Superior temporal gyrus (tissue), 1 donor: ENCODE data around the gene CABP7.

Source experiments
- DNase-seq: peaks from one replicate; pipeline ENCODE4 v3.0.0-alpha.2; 2016; ENCODE audit errors: extremely low spot score

Gene CABP7

DNA sequence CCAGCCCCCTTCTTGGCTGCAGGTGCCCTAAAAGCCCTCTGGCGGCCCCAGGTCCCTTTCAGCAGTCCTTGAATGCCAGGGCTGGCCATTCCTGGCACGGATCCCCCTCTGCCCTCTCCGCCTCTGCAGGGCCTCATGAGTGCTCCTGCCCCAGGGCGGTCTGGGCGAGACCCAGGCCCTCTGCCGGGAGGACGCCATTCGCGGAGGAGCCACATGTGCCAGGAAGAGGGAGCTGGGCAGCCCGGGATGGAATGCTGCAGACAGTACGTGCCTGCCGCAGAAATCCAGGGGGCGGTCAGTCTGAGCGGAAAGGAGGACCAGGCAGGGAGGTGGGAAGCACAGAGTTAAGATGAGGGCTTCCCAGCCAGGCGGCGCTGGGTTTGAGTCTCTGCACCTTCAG lies 2.8 kb downstream of the CABP7 start:
- no peak for DNase-seq

DNA sequence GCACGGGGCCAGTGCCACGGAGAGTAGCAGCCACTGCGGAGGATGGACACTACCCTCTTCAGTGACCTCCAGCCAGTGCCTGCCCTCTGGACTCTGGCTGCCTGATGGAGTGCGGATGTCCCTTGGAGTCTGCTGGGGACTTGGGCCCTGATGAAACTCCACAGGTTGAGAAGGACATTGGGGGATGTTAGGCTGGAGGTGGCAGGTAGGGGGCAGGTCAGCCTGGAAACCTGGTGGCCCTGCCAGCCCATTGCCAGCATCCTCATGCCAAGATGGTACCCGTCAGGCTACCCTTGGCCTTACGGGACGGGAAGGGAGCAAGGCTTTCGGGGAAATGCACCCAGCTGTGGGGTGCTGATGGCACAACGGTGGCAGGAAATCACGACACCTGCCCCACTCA lies 4.0 kb downstream of the CABP7 start:
- DNase-seq = no peak

DNA sequence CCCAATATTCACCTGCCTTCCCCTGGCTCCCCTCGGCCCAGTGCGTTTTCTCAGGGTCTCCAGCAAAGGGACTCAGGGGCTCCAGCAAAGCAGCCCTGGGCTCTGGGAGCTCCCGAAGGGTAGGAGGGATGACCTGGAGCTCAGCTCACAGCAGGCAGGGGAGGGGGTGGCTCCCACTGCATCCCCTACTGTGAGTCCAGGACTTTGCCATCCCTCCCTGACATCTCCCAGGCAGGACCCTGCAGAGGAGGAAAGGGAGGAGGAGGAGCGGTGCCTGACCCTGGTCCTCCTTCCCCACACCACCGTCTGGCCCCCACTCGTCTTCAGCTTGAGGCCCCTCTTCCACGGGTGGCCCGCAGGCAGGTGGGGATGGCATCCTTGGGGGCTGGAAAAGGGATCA lies 5.0 kb downstream of the CABP7 start:
- DNase-seq = no peak

DNA sequence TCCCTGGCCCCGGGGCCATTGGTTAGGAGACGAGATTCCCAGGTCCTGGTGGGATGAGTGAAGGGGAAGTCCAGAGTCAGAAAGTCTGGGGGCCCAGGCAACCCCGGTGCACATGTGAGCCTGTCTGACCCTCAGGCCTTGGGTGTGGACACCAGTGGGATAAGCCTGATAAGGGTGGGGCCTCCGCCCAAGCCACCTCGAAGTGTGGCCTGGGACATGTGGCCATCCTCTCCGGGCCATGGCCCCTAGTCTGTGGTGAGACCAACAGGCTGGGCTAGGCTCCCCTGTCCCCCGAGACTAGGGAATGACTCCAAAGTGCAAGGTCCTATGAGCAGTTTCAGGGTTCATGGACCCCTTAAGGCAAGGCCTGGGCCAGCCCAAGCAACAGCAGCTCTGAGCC lies 6.3 kb downstream of the CABP7 start:
- no peak for DNase-seq

DNA sequence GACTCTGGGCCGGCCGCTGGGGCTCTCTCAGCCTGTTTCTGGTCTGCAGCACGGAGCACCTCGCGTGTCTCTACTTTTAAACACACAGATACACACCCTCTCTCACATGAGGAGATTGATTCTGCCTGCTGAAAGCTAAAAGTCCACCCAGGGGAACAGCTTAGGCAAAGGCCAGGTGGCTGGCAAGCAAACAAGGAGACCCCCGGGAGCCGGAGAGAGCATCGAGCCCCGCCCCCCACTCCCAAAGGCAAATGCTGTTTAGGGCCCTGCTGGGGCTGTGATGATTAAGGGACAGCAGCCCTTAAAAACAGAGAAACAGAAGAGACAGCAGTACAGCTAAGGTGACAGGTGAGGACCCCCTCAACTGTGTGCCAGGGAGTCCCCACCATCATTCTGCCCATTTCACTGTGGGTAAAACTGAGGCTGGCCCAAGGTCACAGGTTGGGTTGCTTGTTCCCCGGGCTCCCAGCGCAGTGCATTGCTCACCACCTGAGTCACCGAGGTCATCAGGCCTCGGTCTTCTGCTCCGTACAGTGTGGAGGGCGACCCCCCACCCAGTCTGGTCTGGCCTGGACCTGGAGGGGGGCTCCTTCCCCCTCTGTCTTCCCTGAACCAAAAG lies 6.8 kb downstream of the CABP7 start:
- no peak for DNase-seq

DNA sequence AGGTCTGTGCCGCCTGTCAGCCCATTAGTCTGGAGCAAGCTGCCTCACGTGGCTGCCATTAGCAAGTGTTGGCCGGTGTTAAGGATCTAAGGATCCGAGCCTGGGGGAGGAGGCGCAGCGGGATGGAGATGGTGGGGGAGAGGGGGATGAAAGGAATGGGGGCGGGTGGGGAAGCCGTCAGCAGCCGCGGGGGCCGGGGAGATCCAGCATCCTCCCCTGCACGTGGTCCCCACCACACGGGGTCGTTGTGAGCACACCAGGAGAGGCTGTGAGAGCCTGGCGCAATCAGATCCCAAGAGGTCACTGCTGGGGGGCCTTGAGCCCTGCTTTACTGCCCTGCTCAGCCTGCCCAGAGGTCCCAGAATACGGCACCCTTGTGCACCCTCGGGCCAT lies 7.3 kb downstream of the CABP7 start:
- no peak for DNase-seq

DNA sequence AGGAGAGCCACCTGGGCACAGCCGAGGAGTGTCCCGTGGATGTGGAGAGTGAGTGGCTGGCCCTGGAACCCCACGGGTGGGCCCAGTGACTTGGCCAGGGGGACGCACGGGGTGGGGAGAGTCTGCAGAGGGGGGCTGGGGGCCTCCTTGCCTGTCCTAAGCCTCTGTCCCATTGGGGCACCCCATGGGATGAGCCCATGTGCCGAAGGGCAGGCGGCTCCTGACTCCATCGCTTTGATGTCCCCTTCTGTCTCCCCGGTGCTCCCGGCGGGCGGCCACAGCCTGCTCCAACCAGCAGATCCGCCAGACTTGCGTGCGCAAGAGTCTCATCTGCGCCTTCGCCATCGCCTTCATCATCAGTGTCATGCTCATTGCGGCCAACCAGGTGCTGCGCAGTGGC lies 9.4 kb downstream of the CABP7 start:
- DNase-seq = no peak

DNA sequence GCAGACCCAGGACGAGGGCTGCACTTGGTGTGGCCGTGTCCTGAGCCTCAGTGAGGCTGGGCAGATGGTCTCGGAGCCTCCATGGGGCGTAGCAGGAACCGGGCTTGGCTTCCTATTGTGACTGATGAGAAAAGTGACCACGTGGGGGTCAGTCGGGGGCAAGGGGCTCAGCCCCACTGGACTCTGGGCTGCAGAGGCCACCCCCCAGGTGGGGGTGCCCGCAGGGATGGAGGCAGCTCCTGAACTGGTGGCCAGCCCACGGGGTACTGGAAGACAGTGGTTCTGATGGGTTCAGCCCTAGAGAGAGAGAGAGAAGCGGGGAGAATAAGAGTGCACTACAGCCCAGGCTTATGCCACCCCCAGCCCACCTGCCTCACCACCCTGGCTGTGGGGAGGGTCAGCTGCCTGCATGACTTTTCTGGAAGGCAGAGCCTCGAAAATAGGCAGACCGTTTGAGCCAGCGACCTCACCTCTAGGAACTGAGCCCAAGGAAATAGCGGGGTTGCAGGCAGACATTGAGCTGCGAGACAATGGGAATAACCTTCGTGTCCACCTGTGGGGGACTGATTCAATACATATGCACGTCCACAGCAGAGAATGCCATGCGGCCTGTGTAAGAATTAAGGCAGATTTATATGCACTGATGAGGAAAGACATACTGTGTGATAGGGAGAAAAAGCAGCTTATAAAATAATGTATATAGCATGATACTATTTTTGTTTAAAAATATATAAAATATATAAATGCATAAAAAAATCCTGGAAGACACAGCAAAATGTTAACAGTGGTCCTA lies 11.5 kb downstream of the CABP7 start:
- DNase-seq = no peak

DNA sequence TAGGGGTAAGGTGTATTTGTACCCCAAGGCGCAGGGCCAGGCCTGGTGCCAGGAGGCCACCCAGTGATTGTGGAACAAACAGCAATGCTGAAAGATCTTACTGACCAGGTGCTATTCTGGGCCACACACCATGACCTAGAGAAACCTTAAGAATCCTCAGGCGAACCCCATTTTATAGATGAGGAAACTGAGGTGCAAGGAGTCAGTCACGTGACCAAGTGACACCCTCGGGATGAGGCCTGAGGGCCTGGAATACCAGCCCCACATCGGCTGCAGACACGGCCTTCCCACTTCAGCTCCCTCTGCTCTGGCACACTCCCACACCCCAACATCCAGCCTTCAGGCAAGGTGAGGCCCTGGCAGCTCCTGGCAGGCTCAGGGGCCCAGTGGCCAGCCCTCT lies 13.1 kb downstream of the CABP7 start:
- DNase-seq = no peak

DNA sequence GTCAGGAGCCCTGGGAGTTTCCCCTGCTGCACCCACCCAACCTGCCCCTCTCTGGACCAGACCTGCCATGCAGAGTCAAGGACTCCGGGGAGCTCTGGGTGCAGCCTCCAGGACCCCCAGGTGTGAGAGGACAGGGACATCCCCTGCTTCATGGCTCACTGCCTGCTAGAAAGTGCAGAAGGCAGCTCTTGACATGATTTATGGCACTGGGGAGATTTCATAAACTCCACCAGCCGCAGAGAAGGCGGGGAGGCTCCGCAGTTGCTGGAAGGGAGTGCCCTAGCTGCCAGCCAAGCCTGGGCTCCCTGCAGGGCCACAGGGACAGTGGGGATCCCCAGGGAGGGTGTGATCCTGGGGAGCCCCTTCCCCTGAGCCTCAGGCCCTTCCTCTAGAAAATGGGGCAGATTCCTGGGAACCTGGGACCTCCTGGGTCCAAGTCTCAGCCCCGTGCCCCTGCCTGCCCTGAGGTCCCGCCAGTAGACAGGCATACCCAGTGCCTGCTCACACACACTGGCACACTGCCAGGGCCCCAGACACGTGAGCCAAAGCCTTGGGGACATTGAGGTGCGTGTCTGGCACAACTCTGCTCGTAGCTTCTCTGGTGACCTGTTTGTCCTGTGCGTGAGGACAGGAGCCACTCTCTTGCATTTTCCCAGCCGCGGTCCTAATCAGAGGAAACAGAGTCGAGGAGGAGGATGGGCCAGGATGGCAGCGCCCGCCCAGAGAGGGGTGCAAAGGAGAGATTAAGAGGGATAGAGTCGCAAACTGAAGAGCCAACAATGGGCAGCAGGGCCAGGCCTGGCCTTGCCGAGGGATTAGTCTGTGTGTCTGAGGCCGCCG lies 13.8 kb downstream of the CABP7 start:
- no peak for DNase-seq

DNA sequence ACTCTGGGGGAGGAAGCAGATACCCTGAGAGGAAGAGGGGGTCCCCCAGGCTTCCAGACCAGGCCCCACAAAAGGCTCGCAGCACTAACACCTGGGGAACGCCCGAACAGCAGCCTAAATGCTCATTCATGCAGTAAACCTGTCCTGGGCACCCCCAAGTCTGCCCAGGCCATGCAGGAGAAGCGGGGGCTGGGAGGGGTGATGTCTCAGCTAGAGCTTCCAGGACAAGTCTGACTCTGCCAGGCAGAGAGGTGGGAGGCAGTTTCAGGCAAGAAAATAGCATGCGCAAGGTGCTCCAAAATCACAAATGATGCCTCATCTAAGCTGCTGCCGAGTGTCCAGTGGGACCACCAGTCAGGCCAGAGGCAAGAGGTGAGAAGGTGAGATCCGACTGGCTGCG lies 14.6 kb downstream of the CABP7 start:
- no peak for DNase-seq

DNA sequence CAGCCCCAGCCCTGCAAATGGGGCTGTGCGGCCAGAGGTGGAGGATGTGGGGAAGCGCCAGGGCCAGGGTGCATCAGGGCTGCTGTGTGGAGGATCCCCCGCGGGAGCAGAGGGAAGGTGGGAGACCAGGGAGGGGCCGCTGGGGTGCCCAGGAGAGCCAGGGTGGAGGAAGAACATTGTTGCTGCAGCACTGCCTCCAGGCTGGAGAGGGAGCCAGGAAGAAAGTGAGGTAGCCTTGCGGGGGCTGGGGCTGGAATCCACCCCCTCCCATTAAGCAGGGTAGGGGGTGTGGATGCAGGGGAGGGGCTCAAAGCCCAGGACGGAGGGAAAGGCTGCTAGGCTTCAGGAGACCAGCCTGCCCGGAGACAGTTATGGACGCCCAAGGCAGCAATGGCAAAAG lies 15.0 kb downstream of the CABP7 start:
- DNase-seq = no peak

DNA sequence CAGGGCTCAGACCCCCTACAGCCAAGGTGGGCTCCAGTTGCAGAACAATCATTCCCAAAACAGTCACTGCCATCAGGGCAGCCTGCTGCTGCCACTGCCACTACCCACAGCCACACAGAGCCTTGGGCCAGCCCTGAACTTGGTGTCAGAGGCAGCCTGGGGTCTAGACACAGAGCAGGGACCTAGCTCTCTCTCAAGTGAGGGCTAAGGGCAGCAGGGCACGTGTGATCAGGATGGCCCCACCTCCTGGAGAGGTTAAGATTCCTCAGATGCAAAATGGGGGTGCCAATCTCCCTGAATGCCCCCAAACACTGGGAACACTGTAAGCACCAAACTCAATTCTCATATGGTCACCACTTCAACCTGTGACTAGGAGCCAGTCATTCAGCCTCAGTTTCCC lies 15.6 kb downstream of the CABP7 start:
- no peak for DNase-seq

DNA sequence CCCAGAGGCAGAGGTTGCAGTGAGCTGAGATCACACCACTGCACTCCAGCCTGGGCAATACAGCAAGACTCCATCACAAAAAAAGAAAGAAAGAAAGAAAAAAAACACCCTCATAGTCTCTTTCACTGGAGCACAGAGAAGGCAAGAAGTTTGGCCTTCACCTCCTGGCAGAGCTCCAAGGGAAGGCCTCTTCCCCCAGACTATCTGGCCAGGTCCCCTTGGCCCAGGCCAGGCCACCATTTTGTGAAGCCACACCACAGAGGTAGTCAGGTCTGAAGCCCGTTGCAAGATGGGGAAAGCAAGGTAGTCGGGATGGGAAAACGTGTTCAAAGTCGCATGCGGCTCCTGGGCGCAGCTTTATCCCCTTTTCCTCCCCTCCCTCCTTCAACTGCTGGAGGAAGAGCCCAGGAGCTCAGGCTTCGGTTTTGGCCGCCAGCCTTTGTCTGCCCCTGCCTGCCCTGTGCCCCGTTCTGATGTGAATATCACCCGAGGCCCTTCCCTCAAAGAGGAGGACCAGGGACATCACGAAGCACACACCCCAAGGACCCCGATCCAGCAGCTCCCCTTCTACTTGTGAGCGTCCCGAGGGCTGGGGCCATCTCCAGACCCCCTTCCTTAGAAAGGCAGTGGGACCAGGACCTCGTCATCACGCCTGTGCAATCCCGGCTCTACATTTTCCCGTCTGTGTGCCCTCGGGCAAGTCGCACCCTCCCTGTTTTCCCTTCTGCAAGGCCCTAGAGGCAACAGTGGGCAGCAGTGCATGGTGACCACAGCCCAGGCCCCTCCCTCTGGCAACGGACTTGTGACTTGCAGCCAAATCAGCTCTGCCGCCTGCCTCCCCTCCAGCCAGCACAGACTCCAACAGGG lies 17.7 kb downstream of the CABP7 start:
- DNase-seq = no peak

DNA sequence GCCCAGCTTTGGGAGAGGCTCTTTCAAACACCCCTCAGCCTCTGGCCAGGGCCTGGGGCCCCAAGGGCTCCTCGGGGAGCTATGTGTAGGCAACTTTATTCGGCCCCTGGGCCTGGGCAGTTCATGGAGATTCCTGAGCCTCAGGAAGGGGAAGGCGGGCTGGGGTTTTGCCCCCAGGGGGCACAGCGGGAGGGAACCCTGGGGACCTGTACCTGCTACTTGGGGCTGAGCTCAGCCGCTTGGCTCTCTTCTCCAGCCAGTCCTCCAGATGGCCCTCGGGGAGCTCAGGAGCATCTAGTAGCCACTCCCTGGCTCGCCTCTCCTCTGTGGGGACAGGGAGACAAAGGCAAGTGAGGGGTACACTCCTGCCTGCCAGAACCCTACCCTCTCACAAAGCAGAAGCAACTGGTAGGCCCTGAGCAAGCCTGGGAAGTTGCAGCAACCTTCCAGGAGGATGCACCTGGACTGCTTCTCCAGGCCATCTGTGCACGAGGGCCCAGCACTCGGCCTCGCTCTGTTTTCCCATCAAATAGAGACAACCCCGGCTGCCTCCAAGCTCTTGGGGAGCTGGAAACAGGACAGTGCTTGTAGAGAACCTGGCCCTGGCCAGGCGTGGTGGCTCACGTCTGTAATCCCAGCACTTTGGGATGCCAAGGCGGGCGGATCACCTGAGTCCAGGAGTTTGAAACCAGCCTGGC lies 18.5 kb downstream of the CABP7 start:
- no peak for DNase-seq

DNA sequence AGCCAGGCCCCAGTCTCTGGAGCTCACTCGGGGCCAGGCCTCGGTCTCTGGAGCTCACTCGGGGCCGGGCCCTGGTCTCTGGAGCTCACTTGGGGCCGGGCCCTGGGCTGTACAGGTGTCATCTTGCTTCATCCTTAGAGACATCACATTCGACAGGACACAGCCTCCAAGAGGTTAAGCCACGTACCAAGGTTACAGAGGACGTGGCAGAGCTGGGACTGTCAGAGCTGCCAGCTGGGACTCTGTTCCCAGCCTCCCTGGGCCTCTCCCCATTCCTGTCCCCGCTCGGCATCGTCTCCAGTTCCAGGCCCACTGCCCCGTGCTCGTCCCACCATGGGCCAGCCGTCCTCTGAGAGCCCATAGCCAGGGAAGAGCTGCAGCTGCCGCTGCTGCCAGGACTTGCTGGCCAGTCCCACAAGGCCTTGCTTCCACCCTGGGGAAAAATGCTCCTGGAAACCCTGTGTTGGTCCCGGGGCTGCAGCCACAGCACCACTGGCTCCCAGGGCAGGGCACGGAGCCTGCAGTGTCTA lies 19.6 kb downstream of the CABP7 start:
- DNase-seq = no peak

DNA sequence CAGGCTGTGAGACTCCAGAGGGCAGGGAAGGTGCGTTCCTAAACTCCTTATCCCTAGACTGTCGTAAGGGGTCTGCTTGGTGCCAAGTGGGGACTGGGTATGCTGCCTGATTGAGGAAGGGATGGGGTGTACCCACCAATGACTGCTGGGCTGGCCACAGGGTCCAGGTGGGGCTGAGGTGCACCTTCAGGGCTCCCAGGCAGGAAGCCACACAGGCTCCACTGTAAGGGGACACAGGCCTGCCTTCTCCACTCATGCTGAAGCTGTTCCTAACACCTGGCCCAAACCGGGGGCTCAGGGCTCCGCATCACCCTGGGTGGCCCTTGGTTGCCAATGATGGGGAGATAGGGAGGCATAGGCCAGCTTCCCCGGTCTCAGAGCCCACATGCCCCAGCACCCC lies 20.4 kb downstream of the CABP7 start:
- DNase-seq = no peak

DNA sequence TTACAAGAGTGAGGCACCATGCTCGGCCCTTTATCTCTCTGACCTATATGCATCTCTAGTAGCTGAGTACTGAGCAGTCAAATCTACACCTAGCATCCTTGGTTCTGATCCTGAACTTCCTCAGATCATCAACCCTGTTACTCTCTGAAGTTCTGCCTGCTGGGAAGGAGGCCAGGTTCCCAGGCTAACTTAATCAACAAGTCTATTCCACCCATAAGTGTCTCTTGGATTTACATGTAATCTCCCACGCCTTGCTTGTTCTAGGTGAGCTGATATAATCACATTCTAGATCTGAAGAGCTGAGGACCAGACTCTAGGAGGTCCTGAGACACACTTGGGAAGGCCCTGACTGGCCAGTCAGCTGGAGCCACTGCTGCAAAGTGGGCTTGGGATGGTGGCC lies 22.1 kb downstream of the CABP7 start:
- DNase-seq = no peak

DNA sequence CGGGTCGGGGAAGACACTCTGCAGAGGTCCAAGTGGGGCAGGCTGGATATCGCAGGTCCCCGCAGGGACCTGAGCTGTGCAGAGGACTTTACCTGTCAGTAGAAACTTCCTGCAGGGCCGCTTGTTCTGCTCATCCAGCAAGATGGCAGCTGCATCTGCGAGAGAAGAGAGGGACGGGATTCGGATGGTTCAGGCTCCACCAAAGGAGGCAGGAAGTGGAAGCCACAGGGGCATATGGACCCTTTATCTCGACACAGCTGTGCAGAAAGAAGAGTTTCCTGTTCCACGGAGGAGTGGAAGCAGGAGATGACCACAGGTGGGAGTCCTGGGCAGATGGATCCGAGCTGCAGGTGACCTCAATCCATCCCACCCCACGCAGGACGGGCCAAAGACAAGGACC lies 22.5 kb downstream of the CABP7 start:
- DNase-seq = no peak

DNA sequence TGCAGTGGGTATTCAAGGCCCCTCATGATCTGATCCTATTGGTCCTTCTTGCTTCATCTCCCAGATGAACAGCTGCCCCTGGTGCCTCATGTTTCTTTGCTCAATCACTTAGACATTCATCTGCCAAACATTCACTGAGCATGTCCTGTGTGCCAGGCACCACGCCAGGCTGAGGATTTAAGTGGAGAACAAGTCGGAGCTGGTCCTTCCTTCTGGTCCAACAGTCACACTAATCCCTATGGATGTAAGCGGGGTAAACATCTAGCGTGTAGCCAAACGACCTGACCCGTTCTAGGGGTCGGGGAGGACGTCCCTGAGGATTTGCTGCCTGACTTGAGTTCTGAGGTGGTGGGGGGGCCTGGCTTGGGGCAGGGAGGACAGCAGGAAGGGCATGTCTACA lies 25.1 kb downstream of the CABP7 start:
- no peak for DNase-seq

DNA sequence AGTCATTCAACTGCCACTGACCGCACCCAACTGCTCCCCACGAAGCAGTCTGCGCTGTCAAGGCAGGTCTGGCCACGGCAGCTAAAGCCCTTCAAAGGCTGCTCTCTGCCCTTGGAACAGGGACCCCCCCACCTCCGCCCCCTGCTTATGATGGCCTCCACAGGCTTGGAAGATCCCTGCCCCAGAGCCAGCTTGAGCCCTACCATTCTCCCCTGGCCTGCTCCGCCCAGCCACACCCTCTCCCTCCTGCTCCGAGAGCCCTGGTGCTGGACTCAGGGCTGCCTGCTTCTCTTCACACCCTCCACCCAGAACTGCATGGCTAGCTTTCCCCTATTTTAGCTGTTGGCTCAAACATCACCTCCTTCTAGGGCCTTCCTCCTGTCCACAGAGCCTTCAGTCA lies 28.0 kb downstream of the CABP7 start:
- no peak for DNase-seq
